Suppressor macrophage treated with lipopolysaccharide for 1 hour (primary cell): Measurements from ENCODE around the gene UGGT2.
"Not testable (repeated sequence)": the region's sequence is repeated elsewhere in the genome, so short reads cannot be mapped to it uniquely, and the experiment has no call there.

ENCODE experiments used
- DNase-seq, 3 donors: peaks; one replicate each; pipeline ENCODE4 v3.0.0-alpha.2; 2020 to 2022

The UGGT2 gene

DNA sequence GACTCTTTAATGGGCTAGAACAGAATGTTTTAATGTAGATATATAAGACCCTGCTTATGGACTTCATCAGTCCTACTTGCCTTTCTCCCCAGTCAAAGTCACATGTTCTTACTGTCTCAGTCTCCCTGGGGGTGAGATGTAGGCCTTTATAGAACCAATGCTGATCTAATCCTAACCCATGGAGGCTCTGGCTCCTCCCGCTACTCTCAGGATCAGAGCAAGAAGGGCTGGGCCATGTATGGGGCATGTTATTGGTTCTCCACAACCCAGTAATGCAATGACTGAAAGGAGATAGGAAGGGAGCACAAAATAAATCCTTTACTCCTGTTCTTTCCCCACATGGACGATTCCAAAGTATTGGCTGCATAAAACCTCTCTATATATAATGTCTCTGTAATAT, 82.3 kb downstream of the UGGT2 start:
- no peak for DNase-seq

DNA sequence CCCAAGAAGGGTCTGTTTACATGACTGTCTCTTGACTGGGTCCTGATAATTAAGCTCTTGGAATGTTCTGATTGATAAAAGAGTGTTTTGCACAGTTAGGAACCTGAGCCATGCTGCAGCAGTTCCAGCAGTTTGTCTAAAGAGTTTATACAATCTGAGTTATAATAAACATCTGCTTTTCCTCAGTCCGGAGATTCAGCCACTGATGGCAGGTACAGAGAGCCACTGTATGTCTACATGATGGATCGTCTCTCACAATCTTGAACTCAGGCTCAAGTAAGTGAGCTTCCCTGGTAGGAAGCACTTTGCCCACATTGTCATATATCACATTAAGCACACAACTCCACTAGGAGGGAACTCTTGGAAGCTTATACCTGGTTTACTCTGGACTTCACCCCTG, 84.3 kb downstream of the UGGT2 start:
- no peak for DNase-seq

DNA sequence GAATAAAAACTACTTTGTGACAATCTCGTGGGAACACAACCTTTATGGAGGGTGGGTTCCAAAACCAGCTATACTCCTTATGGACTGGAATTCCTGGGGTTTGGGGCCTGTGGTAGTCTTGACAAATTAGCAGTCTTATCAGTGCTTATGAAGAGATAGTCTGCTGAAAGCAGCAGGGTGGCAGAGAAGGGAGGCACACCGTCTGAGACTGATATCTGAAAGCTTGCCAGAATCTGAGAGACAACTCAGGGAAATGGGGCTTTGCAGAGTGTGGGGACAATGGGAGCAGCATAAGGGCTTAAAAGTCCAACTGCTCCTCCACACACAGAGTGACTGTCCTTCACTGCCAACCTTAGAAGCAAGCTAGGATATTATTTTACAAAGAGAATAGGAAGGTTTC, 95.9 kb downstream of the UGGT2 start:
- no peak for DNase-seq

DNA sequence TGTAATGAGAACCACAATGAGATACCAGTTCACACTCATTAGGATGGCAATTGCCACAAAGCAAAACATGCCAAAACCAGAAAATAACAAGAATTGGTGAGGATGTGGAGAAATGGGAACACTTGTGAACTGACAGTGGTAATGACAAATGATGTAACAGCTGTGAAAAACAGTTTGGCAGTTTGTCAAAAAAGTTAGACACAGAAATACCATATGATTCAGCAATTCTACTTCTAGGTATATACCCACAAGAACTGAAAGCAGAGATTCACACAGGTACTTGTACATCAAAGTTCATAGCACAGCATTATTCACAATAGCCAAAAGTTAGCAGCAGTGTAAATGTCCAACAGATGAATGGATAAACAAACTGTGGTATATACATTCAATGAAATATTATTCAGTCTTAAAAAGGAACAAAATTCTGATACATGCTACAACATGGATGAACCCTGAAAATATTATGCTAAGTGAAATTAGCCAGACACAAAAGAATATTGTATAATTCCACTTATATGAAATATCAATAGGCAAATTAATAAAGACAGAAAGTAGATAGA, 96.5 kb downstream of the UGGT2 start:
- DNase-seq = no peak

DNA sequence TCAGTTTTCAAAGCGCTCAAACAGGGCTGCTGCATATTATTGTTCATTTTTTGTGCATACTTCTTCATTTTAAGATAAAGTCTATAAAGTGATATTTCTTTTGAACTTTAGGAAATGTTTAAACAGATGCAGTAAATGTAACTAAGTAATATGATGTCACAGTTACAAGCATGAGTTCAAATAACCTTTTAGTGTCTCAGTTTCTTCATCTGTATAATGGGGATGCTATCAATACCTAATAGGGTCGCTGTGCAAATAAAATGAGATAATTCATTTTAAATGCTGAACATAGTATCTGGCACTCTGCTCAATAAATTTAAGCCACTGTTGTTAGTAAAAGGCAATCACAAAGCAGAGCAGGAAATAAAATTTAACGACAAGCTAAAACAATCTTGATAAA, 97.5 kb downstream of the UGGT2 start:
- no peak for DNase-seq

DNA sequence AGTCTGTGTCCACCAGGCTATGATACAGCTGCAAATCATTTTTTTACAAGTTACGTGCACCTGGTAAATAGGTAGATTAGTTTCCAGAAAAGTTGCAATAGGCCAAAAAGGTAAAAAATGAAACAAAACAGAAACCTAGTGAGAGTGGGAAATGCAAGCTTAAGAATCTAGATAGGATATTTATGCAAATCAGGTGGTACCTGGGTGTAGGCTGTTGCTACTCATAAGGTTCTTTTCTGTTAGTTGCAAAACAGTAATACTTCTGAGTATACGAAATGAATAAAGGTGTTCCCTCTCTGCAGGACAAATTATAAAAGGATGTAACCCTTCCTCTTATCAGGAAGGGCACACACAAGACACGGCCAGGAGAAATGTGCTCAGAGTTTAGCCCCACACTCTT, 97.9 kb downstream of the UGGT2 start:
- no peak for DNase-seq

DNA sequence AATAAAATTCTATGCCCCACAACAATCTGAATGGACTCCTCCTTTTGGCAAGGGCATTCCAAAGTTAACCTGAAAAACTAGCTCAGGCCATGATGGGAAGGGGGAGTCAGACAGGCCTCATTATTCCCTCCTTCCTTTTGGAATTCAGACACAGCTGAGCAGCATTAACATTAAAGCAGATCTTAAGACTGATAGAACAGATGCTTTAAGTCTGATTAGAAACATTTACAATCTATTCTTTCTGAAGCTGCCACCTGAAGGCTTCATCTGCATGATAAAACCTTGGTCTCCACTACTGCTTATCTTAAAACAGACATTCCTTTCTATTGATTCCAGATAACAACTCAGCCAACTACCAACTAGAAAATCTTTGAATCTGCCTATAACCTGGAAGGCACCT, 98.9 kb downstream of the UGGT2 start:
- no peak for DNase-seq

DNA sequence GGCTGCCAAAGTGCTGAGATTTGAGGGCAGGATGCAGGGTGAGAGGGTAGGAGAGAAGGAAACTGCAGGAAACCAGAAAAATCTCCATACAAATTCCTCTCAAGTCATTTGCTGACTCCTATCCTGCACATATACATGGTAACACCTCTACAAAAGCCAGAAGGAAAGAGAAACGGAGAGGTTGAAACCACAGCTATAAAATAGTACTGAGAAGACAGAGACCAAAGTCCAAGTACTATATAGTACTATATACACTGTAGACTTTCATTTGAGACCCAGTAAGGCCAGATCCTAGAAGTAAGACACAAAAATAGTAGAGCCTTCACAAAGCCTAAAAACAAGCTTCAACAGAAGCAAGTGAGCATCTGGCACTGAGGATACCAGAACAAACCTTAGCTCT, 103.1 kb downstream of the UGGT2 start:
- no peak for DNase-seq

DNA sequence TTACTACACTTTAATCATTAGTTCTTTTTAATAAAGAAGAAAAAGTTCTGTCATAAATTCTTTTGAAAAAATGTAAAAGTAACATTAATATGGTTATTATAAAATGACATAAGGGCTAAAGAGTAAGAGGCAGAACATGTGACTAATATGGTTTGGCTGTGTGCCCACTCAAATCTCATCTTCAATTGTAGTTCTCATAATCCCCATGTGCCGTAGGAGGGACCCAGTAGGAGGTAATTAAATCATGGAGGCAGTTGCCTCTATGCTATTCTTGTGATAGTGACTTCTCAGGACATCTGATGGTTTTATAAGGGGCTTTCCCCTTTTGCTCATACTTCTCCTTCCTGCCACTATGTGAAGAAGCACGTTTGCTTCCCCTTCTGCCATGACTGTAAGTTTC, 104.5 kb downstream of the UGGT2 start:
- peak; percentile 31 to 66 (median 48) for DNase-seq

DNA sequence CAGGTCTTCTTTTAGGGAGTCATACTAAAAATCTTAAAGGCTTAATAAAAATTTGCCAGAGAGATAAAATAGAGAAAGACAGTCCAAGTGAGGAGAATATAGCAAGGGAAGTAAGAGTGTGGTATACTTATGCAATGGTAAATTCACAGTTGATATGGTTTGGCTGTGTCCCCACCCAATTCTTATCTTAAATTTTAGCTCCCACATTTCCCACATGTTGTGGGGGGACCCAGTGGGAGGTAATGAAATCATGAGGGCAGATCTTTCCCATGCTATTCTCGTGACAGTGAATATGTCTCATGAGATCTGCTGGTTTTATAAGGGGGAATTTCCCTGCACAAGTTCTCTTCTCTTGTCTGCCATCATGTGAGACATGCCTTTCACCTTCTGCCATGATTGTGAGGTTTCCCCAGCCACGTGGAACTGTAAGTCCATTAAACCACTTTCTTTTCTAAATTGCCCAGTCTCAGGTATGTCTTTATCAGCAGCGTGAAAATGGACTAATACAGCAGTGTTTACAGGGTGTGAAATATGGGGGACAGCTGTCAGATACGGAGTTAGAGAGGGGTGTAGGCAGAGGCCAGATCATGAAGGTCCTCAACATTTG, 115.4 kb downstream of the UGGT2 start:
- no peak for DNase-seq

DNA sequence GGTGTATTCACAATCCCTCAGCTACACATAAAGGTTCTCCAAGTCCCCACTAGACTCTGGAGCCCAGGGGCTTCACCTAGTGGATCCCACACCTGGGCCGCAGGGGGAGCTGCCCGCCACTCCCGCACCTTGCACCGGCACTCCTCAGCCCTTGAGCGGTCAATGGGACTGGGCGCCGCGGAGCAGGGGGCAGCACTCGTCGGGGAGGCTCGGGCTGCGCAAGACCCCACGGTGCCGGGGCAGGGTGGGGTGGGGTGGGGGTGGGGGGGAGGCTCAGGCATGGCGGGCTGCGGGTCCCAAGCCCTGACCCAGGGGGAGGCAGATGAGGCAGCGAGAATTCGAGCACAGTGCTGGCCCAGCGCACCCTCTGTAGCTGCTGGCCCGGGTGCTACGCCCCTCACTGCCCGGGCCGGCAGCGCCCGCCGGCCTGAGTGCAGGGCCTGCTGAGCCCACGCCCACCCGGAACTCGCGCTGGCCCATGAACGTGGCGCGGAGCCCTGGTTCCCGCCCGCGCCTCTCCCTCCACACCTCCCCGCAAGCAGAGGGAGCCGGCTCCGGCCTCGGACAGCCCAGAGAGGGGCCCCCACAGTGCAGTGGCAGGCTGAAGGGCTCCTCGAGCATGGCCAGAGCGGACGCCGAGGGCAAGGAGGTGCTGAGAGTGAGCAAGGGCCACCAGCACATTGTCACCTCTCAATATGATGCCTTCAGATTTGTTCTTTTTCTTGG, 121.7 kb downstream of the UGGT2 start:
- no peak for DNase-seq

DNA sequence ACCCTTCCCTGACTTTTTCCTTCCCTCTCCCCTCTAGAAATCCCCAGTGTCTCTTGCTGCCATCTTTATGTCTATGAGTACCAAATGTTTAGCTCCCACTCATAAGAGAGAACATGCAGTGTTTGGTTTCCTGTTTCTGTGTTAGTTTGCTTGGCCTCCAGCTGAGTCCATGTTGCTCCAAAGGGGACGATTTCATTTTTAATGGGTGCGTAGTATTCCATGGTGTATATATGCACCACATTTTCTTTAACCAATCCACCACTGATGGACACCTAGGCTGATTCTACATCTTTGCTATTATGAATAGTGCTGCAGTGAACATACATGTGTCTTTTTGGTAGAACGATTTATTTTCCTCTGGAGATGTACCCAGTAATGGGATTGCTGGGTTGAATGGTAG, 123.8 kb downstream of the UGGT2 start:
- no peak for DNase-seq

DNA sequence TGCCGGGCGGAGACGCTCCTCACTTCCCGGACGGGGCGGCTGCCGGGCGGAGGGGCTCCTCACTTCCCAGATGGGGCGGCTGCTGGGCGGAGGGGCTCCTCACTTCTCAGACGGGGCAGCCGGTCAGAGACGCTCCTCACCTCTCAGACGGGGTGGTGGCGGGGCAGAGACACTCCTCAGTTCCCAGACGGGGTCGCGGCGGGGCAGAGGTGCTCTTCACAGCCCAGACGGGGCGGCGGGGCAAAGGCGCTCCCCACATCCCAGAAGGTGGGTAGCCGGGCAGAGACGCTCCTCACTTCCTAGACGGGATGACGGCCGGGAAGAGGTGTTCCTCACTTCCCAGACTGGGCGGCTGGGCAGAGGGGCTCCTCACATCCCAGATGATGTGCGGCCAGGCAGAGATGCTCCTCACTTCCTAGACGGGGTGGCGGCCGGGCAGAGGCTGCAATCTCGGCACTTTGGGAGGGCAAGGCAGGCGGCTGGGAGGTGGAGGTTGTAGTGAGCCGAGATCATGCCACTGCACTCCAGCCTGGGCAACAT, 124.8 kb downstream of the UGGT2 start:
- DNase-seq = not testable (repeated sequence)

DNA sequence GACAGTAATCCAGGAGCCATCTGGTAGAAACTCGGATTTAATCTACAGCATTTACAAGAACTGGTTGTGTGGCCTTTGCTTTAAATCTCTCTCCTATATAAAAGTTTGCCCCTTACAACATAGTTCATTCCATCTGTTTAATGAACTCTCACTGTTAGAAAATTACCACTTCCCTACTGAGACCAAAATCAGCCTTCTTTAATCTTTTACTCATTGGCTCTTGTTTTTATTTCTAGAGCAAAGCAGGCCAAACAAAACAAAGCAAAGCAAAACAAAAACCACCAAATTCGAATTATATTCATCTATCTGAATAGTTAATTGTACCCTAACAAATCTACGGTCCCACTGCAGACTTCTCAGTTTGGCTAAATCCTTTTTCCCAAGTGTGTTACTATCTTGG, 127.0 kb downstream of the UGGT2 start:
- no peak for DNase-seq

DNA sequence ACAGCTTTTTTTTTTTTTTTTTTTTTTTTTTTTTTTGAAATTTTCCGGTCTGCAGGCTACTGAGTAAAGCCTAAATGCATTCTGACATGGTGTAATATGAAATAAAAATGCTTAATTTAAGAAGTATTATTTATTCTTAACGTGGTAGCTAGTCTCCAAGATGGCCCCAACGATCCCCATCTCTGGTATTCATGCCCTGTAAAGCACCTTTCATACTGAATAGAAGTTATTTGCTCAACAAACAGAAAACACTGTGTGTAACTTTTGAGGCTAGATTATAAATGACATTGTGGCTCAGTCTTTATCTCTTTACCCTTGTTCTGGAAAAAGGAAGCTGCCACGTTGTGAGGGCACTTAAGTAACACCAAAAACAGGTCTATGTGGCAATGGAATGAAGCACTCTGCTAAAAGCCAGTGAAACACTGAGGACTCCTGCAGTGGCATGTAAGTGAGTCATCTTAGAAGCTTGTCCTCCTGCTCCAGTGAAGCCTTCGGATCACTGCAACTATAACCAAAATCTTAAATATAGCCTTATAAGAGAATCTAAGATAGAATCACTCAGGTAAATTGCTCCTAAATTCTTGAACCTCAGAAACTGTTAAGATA, 128.7 kb downstream of the UGGT2 start:
- DNase-seq = no peak

DNA sequence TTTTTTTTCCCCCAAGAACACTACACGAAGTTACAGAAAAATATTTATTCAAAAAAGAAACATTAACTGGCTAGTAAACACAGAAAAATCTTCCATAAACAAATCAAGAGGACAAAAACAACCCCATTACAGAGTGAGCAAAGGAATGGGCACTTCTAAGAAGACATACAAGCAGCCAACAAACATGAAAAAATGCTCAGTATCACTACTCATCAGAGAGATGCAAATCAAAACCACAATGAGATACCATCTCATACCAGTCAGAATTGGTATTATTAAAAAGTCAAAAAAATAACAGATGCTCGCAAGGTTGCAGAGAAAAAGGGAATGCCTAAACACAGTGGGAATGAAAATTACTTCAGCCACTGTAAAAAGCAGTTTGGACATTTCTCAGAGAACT, 131.7 kb downstream of the UGGT2 start:
- DNase-seq = no peak

DNA sequence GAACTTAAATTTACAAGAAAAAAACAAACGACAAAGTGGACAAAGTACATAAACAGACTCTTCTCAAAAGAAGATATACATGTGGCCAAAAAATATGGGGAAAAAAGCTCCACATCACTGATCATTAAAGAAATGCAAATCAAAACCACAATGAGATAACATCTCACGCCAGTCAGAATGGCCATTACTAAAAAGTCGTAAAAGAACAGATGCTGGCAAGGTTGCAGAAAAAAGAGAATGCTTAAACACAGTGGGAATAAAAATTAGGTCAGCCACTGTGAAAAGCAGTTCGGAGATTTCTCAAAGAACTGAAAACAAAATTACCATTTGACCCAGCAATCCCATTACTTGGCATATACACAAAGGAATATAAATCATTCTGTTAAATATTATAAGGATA, 132.7 kb downstream of the UGGT2 start:
- no peak for DNase-seq

DNA sequence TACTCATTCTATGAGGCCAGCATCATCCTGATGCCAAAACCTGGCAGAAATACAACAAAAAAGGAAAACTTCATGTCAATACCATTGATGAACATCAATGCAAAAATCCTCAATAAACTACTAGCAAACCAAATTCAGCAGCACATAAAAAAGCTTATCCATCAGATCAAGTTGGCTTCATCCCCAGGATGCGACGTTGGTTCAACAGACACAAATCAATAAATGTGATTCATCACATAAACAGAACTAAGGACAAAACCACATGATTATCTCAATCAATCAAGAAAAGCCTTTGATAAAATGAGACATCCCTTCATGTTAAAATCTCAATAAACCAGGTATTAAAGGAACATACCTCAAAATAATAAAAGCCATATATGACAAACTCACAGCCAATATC, 134.3 kb downstream of the UGGT2 start:
- DNase-seq = no peak

DNA sequence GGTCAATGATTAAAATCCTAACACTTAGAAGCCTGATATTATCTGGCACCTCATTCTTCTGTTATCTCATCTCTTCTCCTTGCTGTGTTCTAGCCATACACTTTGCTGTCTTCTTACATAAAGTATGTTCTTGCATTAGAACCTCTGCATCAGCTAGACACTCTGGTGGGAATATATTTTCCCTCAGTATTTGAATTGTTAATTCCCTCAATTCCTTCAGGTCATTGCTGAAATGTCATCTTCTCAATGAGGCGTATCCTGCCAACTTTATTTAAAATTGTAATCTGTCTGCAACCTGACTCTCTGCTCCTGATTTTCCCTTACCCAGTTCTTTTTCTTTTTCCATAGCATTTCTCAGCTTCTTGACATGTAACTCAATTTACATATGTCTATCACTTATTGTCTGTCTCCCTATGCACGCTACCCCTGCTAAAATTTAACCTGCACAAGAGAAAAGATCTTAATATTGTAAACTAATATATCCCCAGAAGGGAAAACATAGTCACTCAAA, 138.2 kb downstream of the UGGT2 start:
- DNase-seq = no peak

DNA sequence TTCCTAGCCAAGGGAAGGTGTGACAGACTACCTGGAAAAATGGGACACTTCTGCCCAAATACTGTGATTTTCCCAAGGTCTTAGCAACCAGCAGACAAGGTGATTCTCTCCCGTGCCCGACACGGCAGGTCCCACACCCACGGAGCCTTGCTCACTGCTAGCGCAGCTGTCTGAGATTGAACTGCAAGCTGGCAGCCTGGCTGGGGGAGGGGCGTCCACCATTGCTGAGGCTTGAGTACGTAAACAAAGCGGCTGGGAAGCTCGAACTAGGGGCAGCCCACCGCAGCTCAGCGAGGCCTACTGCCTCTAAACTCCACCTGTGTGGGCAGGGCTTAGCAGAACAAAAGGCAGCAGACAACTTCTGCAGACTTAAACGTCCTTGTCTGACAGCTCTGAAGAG, 146.2 kb downstream of the UGGT2 start:
- DNase-seq = no peak

DNA sequence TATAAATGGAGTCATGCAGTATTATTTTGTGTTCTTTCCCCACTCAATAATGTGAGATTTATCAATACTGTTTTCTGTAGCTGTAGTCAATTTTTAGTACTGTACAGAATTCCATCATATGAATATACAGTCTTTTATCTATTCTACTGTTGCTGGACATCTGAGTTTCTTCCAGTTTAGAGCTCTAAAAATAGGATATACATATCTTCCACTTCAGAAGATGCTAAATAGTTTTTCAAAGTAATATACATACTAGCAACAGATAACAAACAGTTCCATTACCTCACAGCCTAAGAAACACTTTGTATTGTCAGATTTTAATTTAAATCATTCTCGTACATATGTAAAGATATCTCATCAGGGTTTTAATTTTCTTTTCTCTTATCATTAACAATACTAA, 149.6 kb downstream of the UGGT2 start:
- DNase-seq = no peak

DNA sequence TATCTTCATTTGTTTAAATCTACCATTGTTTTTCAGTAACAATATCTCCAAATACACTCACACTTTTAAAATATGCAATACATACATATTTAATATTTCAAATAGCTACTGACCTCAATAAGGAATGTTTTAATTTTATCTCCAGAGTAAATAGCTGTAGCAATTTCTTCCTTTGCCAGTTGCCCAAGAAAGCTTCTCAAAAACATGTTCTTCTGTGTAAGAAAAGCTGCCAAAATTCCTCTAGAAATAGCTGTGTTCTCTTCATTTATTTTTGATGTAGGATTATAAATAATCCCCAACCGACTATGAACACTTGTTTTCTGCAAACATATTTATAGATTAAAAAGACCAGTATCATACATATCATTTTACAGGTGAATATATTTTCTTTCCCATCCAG, 150.5 kb downstream of the UGGT2 start:
- DNase-seq = no peak

DNA sequence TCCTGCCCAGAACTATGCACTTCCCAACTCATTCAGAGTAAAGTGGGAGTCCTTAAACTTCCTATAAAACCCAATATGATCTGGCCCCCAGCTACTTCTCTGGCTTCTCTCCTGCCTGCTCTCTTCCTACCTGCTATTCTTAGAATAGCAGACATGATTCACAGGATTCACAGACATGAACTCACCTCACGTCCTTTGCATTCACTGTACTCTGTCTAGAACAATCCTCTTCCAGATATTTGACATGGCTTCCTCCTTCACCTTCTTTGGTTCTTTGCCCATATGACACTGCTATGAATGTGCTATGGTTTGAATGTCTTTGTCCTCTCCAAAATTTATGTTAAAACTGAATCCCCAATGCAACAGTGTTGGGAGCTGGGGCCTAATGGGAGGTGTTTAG, 154.9 kb downstream of the UGGT2 start:
- no peak for DNase-seq

DNA sequence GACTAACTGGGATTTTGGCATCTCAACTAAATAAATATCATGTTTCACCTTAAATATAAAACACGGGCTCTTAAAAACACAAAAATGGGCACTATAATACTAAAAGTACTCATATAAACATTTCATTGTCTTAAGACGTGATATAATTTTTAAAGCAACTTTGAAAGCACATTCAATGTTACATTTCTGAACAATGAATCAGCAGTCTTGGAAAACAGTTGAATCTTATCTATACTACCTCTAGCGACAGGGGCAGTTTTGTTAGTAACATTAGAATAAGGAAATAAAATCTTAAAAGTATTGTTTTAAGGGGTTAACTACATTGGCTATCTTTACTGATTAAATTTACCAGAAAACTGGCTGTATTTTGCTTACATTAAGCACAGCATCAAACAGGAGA, 156.9 kb downstream of the UGGT2 start:
- DNase-seq = no peak
